GM13977 (cell line): ENCODE data around the gene CKAP5.

Source experiments
- DNase-seq: peaks from one replicate; pipeline ENCODE4 v3.0.0; 2012; ENCODE audit warnings: low spot score
- CTCF ChIP-seq: IDR thresholded peaks from 2 replicates; pipeline ENCODE4 v1.5.1; 2012; ENCODE audit warnings: mild to moderate bottlenecking, control low read depth; ENCODE audit not compliant: insufficient read depth; ENCODE audit errors: extremely low read depth, missing control alignments
- in situ Hi-C: fragments of 300-500 bp; cut with MboI; formaldehyde crosslinking; loops from one replicate; pipeline ENCODE4 v1.12.0; 2022; ENCODE audit warnings: low sequenced_read_pairs, low pct_unique_long_range_greater_than_20kb, mixed read lengths, inconsistent platforms; ENCODE audit not compliant: unreplicated experiment

The CKAP5 gene

GRCh38 chr11:46846510-46846830, 390 bp upstream of the CKAP5 start:
- TF ChIP-seq CTCF = no peak
- in situ Hi-C loops = no loop called here
- DNase-seq = no peak

- no peak for DNase-seq
- in situ Hi-C loops = no loop called here
- no peak for TF ChIP-seq CTCF
Observed at GRCh38 chr11:46845440-46845739, 690 bp downstream of the CKAP5 start.

GRCh38 chr11:46840116-46840515, 6.0 kb downstream of the CKAP5 start:
- no peak for DNase-seq
- in situ Hi-C loops = no loop called here
- TF ChIP-seq CTCF = no peak

GRCh38 chr11:46838501-46838900, 7.6 kb downstream of the CKAP5 start:
- no peak for TF ChIP-seq CTCF
- in situ Hi-C loops = no loop called here
- DNase-seq = no peak

- no peak for TF ChIP-seq CTCF
- no peak for DNase-seq
- in situ Hi-C loops = no loop called here
Observed at GRCh38 chr11:46837860-46838259, 8.2 kb downstream of the CKAP5 start.

GRCh38 chr11:46836870-46837269, 9.2 kb downstream of the CKAP5 start:
- TF ChIP-seq CTCF = no peak
- no peak for DNase-seq
- in situ Hi-C loops = no loop called here

GRCh38 chr11:46836431-46836830, 9.6 kb downstream of the CKAP5 start:
- DNase-seq = no peak
- in situ Hi-C loops = no loop called here
- TF ChIP-seq CTCF = no peak
